IPS-15b (cell line): ENCODE measurements around the gene RANBP10.
"Not testable (repeated sequence)": the region's sequence is repeated elsewhere in the genome, so short reads cannot be mapped to it uniquely, and the experiment has no call there.

Source experiments
- H3K27me3 ChIP-seq: one replicate; pipeline ENCODE4 v1.6.1; 2013; ENCODE audit warnings: low read length; ENCODE audit not compliant: control insufficient read depth, insufficient read depth
- H3K36me3 ChIP-seq: one replicate; pipeline ENCODE4 v1.6.1; 2013; ENCODE audit warnings: low read length; ENCODE audit not compliant: control insufficient read depth, insufficient read depth
- H3K4me1 ChIP-seq: one replicate; pipeline ENCODE4 v1.6.1; 2013; ENCODE audit warnings: mild to moderate bottlenecking, low read length; ENCODE audit not compliant: control insufficient read depth, insufficient read depth
- H3K4me3 ChIP-seq: one replicate; pipeline ENCODE4 v1.5.1; 2013; ENCODE audit warnings: low read depth, low read length
- H3K9ac ChIP-seq: one replicate; pipeline ENCODE4 v1.6.1; 2013; ENCODE audit warnings: low read depth, mild to moderate bottlenecking, low read length
- H3K9me3 ChIP-seq: one replicate; pipeline ENCODE4 v1.6.1; 2013; ENCODE audit warnings: mild to moderate bottlenecking, low read length; ENCODE audit not compliant: control insufficient read depth, insufficient read depth

RANBP10 gene

GRCh38 chr16:67842509-67843342, 36.4 kb upstream of the RANBP10 start:
- peak overlapping the region; percentile 65 for H3K9ac ChIP-seq
- H3K4me1 ChIP-seq, result peaks cover 25% of the 10 kb centered on the region
- H3K27me3 ChIP-seq, result no peaks in the 10 kb centered on the region
- H3K9me3 ChIP-seq, result no peaks in the 10 kb centered on the region
- peak overlapping the region; percentile 97 for H3K4me3 ChIP-seq
- no peaks in the 10 kb centered on the region for H3K36me3 ChIP-seq

GRCh38 chr16:67841816-67842508, 35.6 kb upstream of the RANBP10 start, which contains the start of gene THAP11:
THAP11 (plus strand) TSS chr16:67842320; CDS start chr16:67842555, 235 bp downstream.
- Histone ChIP-seq H3K9me3 (no peaks in the 10 kb centered on the region), H3K9ac (peak within 1 kb of the TSS; percentile 98), H3K4me1 (peaks cover 25% of the 10 kb centered on the region), H3K36me3 (no peaks in the 10 kb centered on the region), H3K27me3 (no peaks in the 10 kb centered on the region), H3K4me3 (peak within 1 kb of the TSS; percentile 97)

- no peaks in the 10 kb centered on the region for H3K36me3 ChIP-seq
- peaks cover 25% of the 10 kb centered on the region for H3K4me1 ChIP-seq
- H3K4me3 ChIP-seq, result peak overlapping the region; percentile 52
- no peaks in the 10 kb centered on the region for H3K27me3 ChIP-seq
- peak overlapping the region; percentile 81 for H3K9ac ChIP-seq
- H3K9me3 ChIP-seq, result no peaks in the 10 kb centered on the region
Measured at GRCh38 chr16:67841198-67841815, 34.9 kb upstream of the RANBP10 start.

- no peak overlapping the region for H3K9ac ChIP-seq
- no peak overlapping the region for H3K4me3 ChIP-seq
- H3K4me1 ChIP-seq, result peaks cover 4% of the 10 kb centered on the region
- H3K27me3 ChIP-seq, result no peaks in the 10 kb centered on the region
- no peaks in the 10 kb centered on the region for H3K36me3 ChIP-seq
- H3K9me3 ChIP-seq, result no peaks in the 10 kb centered on the region
Measured at GRCh38 chr16:67837811-67838210, 31.5 kb upstream of the RANBP10 start.

- not testable (repeated sequence) for H3K4me3 ChIP-seq, H3K4me1 ChIP-seq, H3K36me3 ChIP-seq, H3K9ac ChIP-seq, H3K9me3 ChIP-seq, H3K27me3 ChIP-seq
Measured at GRCh38 chr16:67837190-67837589, 30.8 kb upstream of the RANBP10 start.

GRCh38 chr16:67834242-67834614, 27.9 kb upstream of the RANBP10 start:
- H3K36me3 ChIP-seq, result peaks cover 27% of the 10 kb centered on the region
- H3K27me3 ChIP-seq, result no peaks in the 10 kb centered on the region
- peak overlapping the region; percentile 2 for H3K9ac ChIP-seq
- H3K9me3 ChIP-seq, result no peaks in the 10 kb centered on the region
- H3K4me3 ChIP-seq, result peak overlapping the region; percentile 88
- H3K4me1 ChIP-seq, result peaks cover 3% of the 10 kb centered on the region

- no peaks in the 10 kb centered on the region for H3K9me3 ChIP-seq
- no peaks in the 10 kb centered on the region for H3K27me3 ChIP-seq
- H3K4me1 ChIP-seq, result peaks cover 3% of the 10 kb centered on the region
- H3K4me3 ChIP-seq, result peak overlapping the region; percentile 88
- peaks cover 32% of the 10 kb centered on the region for H3K36me3 ChIP-seq
- H3K9ac ChIP-seq, result peak overlapping the region; percentile 68
Measured at GRCh38 chr16:67833415-67834241, 27.3 kb upstream of the RANBP10 start.

- Histone ChIP-seq H3K9me3 (no peaks in the 10 kb centered on the region), H3K4me3 (peak overlapping the region; percentile 88), H3K9ac (peak overlapping the region; percentile 68), H3K27me3 (no peaks in the 10 kb centered on the region), H3K4me1 (peaks cover 3% of the 10 kb centered on the region), H3K36me3 (peaks cover 35% of the 10 kb centered on the region)
Measured at GRCh38 chr16:67833030-67833414, 26.7 kb upstream of the RANBP10 start.

GRCh38 chr16:67828651-67829050, 22.3 kb upstream of the RANBP10 start:
- peaks cover 3% of the 10 kb centered on the region for H3K4me1 ChIP-seq
- H3K9ac ChIP-seq, result no peak overlapping the region
- H3K27me3 ChIP-seq, result no peaks in the 10 kb centered on the region
- H3K4me3 ChIP-seq, result no peak overlapping the region
- H3K9me3 ChIP-seq, result no peaks in the 10 kb centered on the region
- peaks cover 47% of the 10 kb centered on the region for H3K36me3 ChIP-seq

GRCh38 chr16:67825906-67826305, 19.5 kb upstream of the RANBP10 start:
- Histone ChIP-seq H3K4me1 (no peaks in the 10 kb centered on the region), H3K27me3 (no peaks in the 10 kb centered on the region), H3K9me3 (no peaks in the 10 kb centered on the region), H3K36me3 (peaks cover 36% of the 10 kb centered on the region), H3K4me3 (no peak overlapping the region), H3K9ac (no peak overlapping the region)

- H3K9ac ChIP-seq, result no peak overlapping the region
- no peaks in the 10 kb centered on the region for H3K27me3 ChIP-seq
- no peak overlapping the region for H3K4me3 ChIP-seq
- no peaks in the 10 kb centered on the region for H3K9me3 ChIP-seq
- peaks cover 29% of the 10 kb centered on the region for H3K36me3 ChIP-seq
- no peaks in the 10 kb centered on the region for H3K4me1 ChIP-seq
Measured at GRCh38 chr16:67825119-67825518, 18.8 kb upstream of the RANBP10 start.
